Right atrium auricular region (tissue), 2 donors: Measurements from ENCODE around the gene TBPL2. TPM values are rescaled to one million over a fixed set of nuclear protein-coding genes. Genes with fewer than 3 reads are reported as not detected.

ENCODE experiments used
- DNase-seq: peaks from one replicate; pipeline ENCODE4 v3.0.0-alpha.2; 2019; ENCODE audit warnings: low spot score
- H3K27ac ChIP-seq, 2 donors: fragments of 200-600 bp; sonication (generic); 1 replicate in 1 of 2; 2 replicates in 1 of 2; pipeline ENCODE4 v1.5.1; 2016 to 2019
- H3K27me3 ChIP-seq, 2 donors: fragments of 200-600 bp; sonication (generic); one replicate each; pipeline versions ENCODE4 v1.5.1 to v1.6.0; 2017 to 2019
- H3K36me3 ChIP-seq: fragments of 200-600 bp; sonication (generic); one replicate; pipeline ENCODE4 v1.5.1; 2016
- H3K4me1 ChIP-seq, 2 donors: fragments of 200-600 bp; sonication (generic); one replicate each; pipeline versions ENCODE4 v1.5.1 to v1.6.0; 2017 to 2019
- H3K4me3 ChIP-seq, 2 donors: fragments of 200-600 bp; sonication (generic); 1 replicate in 1 of 2; 2 replicates in 1 of 2; pipeline ENCODE4 v1.5.1; 2017 to 2019; ENCODE audit warnings: mild to moderate bottlenecking in 1 of 2, moderate library complexity in 1 of 2
- H3K9me3 ChIP-seq, 2 donors: fragments of 200-600 bp; sonication (generic); one replicate each; pipeline ENCODE4 v1.5.1; 2019
- total RNA-seq, 2 donors: library from RNA; depleted of rRNA; stranded (reverse); fragments of >200 nt; gene quantifications; one replicate each; pipeline ENCODE4 v1.1.0, GENCODE V29; 2016
- TF ChIP-seq, protein P1 (sequence below), 2 donors: fragments of 200-600 bp; sonication (generic); IDR thresholded peaks; one replicate each; pipeline ENCODE4 v1.5.1; 2019; ENCODE audit warnings: antibody characterized with exemption in 2 of 2

The TBPL2 gene
- total RNA-seq, 2 donors from 2014 or later, result not detected

GRCh38 chr14:55419663-55420062, 20.8 kb downstream of the TBPL2 start:
- Histone ChIP-seq H3K4me1 (no peaks in the 10 kb centered on the region), H3K36me3 (no peaks in the 10 kb centered on the region), H3K27ac (no peak overlapping the region), H3K4me3 (no peak overlapping the region), H3K9me3 (no peaks in the 10 kb centered on the region), H3K27me3 (no peaks in the 10 kb centered on the region)
- TF ChIP-seq, protein P1, sequence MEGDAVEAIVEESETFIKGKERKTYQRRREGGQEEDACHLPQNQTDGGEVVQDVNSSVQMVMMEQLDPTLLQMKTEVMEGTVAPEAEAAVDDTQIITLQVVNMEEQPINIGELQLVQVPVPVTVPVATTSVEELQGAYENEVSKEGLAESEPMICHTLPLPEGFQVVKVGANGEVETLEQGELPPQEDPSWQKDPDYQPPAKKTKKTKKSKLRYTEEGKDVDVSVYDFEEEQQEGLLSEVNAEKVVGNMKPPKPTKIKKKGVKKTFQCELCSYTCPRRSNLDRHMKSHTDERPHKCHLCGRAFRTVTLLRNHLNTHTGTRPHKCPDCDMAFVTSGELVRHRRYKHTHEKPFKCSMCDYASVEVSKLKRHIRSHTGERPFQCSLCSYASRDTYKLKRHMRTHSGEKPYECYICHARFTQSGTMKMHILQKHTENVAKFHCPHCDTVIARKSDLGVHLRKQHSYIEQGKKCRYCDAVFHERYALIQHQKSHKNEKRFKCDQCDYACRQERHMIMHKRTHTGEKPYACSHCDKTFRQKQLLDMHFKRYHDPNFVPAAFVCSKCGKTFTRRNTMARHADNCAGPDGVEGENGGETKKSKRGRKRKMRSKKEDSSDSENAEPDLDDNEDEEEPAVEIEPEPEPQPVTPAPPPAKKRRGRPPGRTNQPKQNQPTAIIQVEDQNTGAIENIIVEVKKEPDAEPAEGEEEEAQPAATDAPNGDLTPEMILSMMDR (IDR thresholded peaks at IDR 0.05), result no peak
- no peak for DNase-seq

DNA sequence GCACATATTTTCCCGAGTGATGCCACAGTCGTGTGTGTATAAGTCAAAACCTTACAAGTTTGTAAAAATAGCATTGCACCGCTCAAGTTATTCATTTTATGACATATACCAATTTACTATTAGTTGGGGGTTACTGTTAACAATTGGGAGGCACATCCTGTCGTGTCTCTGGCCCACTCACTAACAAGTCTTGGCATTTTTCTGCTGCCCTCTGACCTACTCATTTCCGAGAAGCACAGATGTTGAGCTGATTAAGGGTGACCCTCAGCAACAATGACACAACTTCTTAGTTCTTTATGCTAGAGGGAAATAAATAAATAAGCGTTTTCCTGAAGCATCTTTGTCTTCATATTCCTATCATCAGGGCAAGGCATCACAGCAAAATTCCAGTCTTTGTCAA, 22.0 kb downstream of the TBPL2 start:
- Histone ChIP-seq H3K27me3 (no peaks in the 10 kb centered on the region), H3K9me3 (no peaks in the 10 kb centered on the region), H3K27ac (no peak overlapping the region), H3K36me3 (no peaks in the 10 kb centered on the region), H3K4me3 (no peak overlapping the region), H3K4me1 (no peaks in the 10 kb centered on the region)
- no peak for DNase-seq
- TF ChIP-seq, protein P1 (IDR thresholded peaks at IDR 0.05), result no peak

DNA sequence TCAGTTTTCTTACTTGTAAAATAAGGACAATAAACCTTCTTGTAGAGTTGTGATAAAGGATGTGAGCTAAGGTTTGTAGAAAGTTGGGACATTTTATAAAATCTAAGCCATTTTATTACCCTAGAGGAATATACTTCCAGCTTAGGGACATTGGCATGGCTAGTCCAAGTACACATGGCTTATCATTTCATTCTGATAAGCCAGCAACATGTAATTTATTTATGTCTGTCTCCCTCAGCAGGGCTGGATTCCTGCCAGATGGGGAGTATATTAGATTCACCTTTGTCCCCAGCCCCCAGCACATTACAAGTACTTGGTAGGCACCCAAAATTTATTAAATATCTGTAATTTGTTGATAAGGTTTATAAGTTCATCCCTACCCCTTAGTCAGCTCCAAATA, 22.5 kb downstream of the TBPL2 start:
- H3K36me3 ChIP-seq, result no peaks in the 10 kb centered on the region
- no peaks in the 10 kb centered on the region for H3K27me3 ChIP-seq
- H3K27ac ChIP-seq, result no peak overlapping the region
- no peak for DNase-seq
- no peaks in the 10 kb centered on the region for H3K9me3 ChIP-seq
- no peak overlapping the region for H3K4me3 ChIP-seq
- no peaks in the 10 kb centered on the region for H3K4me1 ChIP-seq
- TF ChIP-seq, protein P1 (IDR thresholded peaks at IDR 0.05), result no peak

DNA sequence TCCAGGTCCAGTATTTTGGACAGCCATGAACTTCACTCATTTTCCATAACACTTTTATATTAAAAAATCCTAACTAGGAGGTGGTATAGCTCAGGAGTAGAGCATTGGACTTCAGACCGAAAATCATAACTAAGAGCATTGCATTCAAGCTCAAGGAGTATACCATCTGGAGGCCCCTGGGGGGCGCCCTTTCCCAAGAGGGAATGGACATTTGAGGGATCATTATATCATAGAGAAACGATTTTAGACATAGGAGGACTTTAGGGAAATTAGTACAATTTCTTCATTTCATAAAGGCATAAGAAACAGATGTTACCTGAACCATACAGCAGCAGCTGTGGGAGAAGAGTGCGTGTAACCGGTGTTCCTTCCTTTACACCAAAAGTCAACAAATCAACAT, 23.6 kb downstream of the TBPL2 start:
- TF ChIP-seq, protein P1 (IDR thresholded peaks at IDR 0.05), result peak in 1 of 2 donors; percentile 24
- H3K27ac ChIP-seq, result no peak overlapping the region

GRCh38 chr14:55414551-55414950, 25.9 kb downstream of the TBPL2 start:
- no peak overlapping the region for H3K27ac ChIP-seq
- no peak overlapping the region for H3K4me3 ChIP-seq
- no peaks in the 10 kb centered on the region for H3K9me3 ChIP-seq
- DNase-seq, result no peak
- H3K36me3 ChIP-seq, result no peaks in the 10 kb centered on the region
- TF ChIP-seq, protein P1 (IDR thresholded peaks at IDR 0.05), result no peak
- peaks cover 0 to 21% of the 10 kb centered on the region in 2 donors for H3K4me1 ChIP-seq
- H3K27me3 ChIP-seq, result no peaks in the 10 kb centered on the region

More for the DNA sequence above, 23.6 kb downstream of the TBPL2 start:
- Histone ChIP-seq H3K4me3 (no peak overlapping the region), H3K9me3 (no peaks in the 10 kb centered on the region), H3K4me1 (peaks cover 0 to 5% of the 10 kb centered on the region in 2 donors), H3K36me3 (no peaks in the 10 kb centered on the region), H3K27me3 (no peaks in the 10 kb centered on the region)
- DNase-seq, result no peak

GRCh38 chr14:55412676-55413075, 27.7 kb downstream of the TBPL2 start:
- no peaks in the 10 kb centered on the region for H3K36me3 ChIP-seq
- H3K27me3 ChIP-seq, result no peaks in the 10 kb centered on the region
- TF ChIP-seq, protein P1 (IDR thresholded peaks at IDR 0.05), result no peak
- H3K9me3 ChIP-seq, result no peaks in the 10 kb centered on the region
- DNase-seq, result no peak
- H3K27ac ChIP-seq, result no peak overlapping the region
- H3K4me1 ChIP-seq, result peaks cover 0 to 23% of the 10 kb centered on the region in 2 donors
- H3K4me3 ChIP-seq, result no peak overlapping the region
